KMS-11 (cell line): ENCODE measurements around the gene AP2M1.

ENCODE experiments used
- H2AFZ ChIP-seq: fragments of 200-600 bp; sonication (generic); 2 replicates; pipeline ENCODE4 v1.6.1; 2016; ENCODE audit warnings: antibody characterized with exemption, mixed run types, low read depth
- H3K27ac ChIP-seq: fragments of 200-600 bp; sonication (generic); 2 replicates; pipeline ENCODE4 v1.6.1; 2016; ENCODE audit warnings: mild to moderate bottlenecking, mixed run types
- H3K27me3 ChIP-seq: fragments of 200-600 bp; sonication (generic); 2 replicates; pipeline ENCODE4 v1.6.1; 2017; ENCODE audit warnings: mild to moderate bottlenecking, low read depth, mixed run types, moderate library complexity; ENCODE audit not compliant: insufficient read depth
- H3K36me3 ChIP-seq: fragments of 200-600 bp; sonication (generic); 2 replicates; pipeline ENCODE4 v1.6.1; 2017; ENCODE audit warnings: mild to moderate bottlenecking, mixed run types; ENCODE audit not compliant: insufficient read depth
- H3K4me1 ChIP-seq: fragments of 200-600 bp; sonication (generic); 2 replicates; pipeline ENCODE4 v1.6.1; 2016; ENCODE audit warnings: mild to moderate bottlenecking, low read depth, mixed run types; ENCODE audit not compliant: poor library complexity, severe bottlenecking
- H3K4me2 ChIP-seq: fragments of 200-600 bp; sonication (generic); 2 replicates; pipeline ENCODE4 v1.7.0; 2016; ENCODE audit warnings: mild to moderate bottlenecking, mixed run types
- H3K4me3 ChIP-seq: fragments of 200-600 bp; sonication (generic); IDR thresholded peaks from 2 replicates; pipeline ENCODE4 v1.6.1; 2017; ENCODE audit warnings: low read depth, low read length, mixed read lengths; ENCODE audit not compliant: insufficient read depth
- H3K79me2 ChIP-seq: fragments of 200-600 bp; sonication (generic); 2 replicates; pipeline ENCODE4 v1.6.1; 2016; ENCODE audit warnings: low read depth, mixed run types; ENCODE audit not compliant: insufficient read depth
- H3K9ac ChIP-seq: fragments of 200-600 bp; sonication (generic); 2 replicates; pipeline ENCODE4 v1.6.1; 2016; ENCODE audit warnings: mild to moderate bottlenecking, mixed run types
- H4K20me1 ChIP-seq: fragments of 200-600 bp; sonication (generic); 2 replicates; pipeline ENCODE4 v1.6.1; 2016; ENCODE audit warnings: mild to moderate bottlenecking, mixed run types; ENCODE audit not compliant: insufficient read depth
- TF ChIP-seq, protein P1 (sequence below): fragments of 200-600 bp; sonication (generic); conservative IDR thresholded peaks from 2 replicates; pipeline ENCODE4 v1.6.1; 2017; ENCODE audit warnings: low read depth, mild to moderate bottlenecking, antibody characterized with exemption, low read length, moderate library complexity, mixed read lengths

AP2M1 gene

DNA sequence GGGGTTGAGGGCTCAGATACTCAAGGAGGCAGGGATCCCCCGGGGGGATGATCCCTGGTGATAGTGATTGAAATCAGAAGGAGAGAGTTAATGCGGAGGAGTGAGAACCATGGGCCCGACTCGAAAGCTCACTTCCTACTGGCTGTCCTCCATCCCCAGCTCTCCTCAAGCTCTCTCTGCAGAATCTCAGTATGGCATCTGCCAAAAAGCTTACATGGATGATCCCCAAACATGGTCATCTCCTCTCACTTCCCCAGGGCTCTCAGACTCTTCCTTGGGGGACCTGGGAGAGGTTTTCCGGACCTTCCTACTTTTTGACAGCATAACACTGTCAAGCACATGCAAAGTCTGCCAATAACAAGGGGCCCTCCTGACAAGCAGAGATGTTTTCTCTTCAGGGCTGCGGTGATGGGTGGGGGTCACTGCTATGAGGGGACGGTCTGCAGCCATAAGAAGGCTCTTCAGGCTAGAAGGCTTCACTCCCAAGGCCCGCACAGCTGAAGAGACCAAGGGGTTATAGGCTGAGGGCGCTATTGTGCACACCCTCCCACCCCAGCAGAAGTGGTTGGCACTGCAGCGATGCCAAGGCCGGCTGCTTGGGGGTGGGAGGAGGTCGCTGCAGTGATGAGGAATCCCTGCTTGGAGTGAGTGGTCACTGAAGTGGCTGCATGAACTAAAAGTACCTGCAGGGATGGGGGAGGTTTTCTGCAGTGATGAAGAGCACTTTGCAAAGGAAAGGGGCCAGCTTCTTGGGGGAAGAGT, 53.9 kb downstream of the AP2M1 start:
- H3K4me1 ChIP-seq = no peaks in the 10 kb centered on the region

DNA sequence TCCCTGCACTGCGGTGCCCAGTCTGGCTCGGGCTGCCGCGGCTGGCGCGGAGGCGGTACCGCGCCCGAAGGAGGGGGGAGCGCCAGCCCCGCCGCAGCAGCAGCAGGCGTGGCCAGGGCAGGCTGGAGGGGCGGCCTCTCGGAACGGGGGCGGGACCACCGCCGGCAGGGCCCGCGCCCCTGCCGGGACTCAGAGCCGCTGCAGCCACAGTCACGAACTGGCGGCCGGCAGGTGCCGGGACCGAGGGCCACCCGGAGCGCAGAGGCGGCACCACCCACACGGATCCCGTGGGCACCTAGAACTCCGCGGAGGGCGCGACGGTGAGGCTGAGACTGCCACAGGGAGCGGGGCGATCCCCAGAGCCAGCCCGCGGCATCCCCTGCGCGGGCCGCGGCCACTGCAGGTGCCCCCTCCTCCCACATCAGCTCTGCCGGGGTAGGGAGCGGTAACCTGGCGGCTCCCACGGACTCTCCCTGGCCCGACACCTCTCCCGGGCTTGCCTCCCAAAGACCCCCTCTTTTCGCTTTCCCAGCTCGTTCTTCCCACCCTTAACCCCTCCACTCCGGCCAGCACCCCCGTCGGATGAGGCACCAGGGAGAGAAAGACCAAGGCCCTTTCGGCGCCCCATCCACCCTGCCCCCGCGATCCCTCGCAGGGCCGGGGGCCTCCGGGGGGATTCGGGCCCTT, 54.9 kb downstream of the AP2M1 start, which contains the start of gene VWA5B2:
TSS of gene VWA5B2 (plus strand) at position 192 of the 687 bp plus-strand sequence. CDS start 944 bp downstream, outside the sequence.
- TF ChIP-seq, protein P1, sequence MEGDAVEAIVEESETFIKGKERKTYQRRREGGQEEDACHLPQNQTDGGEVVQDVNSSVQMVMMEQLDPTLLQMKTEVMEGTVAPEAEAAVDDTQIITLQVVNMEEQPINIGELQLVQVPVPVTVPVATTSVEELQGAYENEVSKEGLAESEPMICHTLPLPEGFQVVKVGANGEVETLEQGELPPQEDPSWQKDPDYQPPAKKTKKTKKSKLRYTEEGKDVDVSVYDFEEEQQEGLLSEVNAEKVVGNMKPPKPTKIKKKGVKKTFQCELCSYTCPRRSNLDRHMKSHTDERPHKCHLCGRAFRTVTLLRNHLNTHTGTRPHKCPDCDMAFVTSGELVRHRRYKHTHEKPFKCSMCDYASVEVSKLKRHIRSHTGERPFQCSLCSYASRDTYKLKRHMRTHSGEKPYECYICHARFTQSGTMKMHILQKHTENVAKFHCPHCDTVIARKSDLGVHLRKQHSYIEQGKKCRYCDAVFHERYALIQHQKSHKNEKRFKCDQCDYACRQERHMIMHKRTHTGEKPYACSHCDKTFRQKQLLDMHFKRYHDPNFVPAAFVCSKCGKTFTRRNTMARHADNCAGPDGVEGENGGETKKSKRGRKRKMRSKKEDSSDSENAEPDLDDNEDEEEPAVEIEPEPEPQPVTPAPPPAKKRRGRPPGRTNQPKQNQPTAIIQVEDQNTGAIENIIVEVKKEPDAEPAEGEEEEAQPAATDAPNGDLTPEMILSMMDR = no peak
- Histone ChIP-seq H2AFZ (peak within 1 kb of the TSS; percentile 88), H3K4me2 (peak within 1 kb of the TSS; percentile 94), H3K36me3 (no peaks in the 10 kb centered on the region), H3K4me1 (no peaks in the 10 kb centered on the region), H3K4me3 (peak within 1 kb of the TSS; percentile 24), H4K20me1 (no peaks in the 10 kb centered on the region), H3K79me2 (no peaks in the 10 kb centered on the region), H3K9ac (no peak within 1 kb of the TSS), H3K27me3 (peaks cover 35% of the 10 kb centered on the region), H3K27ac (no peak within 1 kb of the TSS)

More for the DNA sequence above, 53.9 kb downstream of the AP2M1 start:
- no peaks in the 10 kb centered on the region for H3K36me3 ChIP-seq
- no peak overlapping the region for H3K27ac ChIP-seq
- no peaks in the 10 kb centered on the region for H4K20me1 ChIP-seq
- H3K27me3 ChIP-seq = peaks cover 32% of the 10 kb centered on the region
- TF ChIP-seq, protein P1 = no peak
- no peak overlapping the region; the same call in 1 of the 2 replicates for H2AFZ ChIP-seq
- H3K79me2 ChIP-seq = no peaks in the 10 kb centered on the region
- peak overlapping the region; percentile 94 for H3K4me2 ChIP-seq
- no peak overlapping the region for H3K9ac ChIP-seq
- peak overlapping the region; percentile 24 for H3K4me3 ChIP-seq

DNA sequence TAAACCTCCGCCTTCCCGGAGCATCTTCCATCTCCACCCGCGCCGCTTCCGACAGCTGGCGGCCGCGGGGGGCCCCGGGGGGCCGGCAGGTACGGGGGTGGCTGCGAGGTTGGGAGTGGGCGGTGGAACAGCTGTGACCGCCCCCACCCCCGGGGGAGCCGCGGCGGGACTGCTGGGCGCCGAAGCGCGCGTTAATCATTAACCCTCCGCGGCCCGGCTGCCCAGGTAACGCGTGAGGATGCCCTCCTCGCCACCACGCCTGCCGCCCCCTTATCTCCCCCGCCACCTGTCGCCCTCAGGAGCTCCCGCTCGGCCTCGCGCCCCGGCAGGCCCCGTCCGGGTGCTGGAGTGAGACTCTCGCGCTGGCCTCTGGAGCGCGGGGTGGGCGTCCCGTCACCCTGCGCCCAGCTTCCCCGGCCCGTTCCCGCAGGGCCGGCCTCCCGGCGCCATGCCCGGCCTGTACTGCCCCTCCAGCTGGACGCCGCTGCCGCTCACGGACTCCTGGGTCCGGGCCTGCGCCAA, 55.5 kb downstream of the AP2M1 start:
- TF ChIP-seq, protein P1 = no peak
- H3K4me2 ChIP-seq = peak overlapping the region; percentile 94
- H3K79me2 ChIP-seq = no peaks in the 10 kb centered on the region
- H3K9ac ChIP-seq = no peak overlapping the region
- H3K27ac ChIP-seq = no peak overlapping the region
- H2AFZ ChIP-seq = peak overlapping the region; percentile 88
- H3K27me3 ChIP-seq = peaks cover 35% of the 10 kb centered on the region
- H4K20me1 ChIP-seq = no peaks in the 10 kb centered on the region
- H3K36me3 ChIP-seq = no peaks in the 10 kb centered on the region
- peak overlapping the region; percentile 23 for H3K4me3 ChIP-seq
- no peaks in the 10 kb centered on the region for H3K4me1 ChIP-seq

DNA sequence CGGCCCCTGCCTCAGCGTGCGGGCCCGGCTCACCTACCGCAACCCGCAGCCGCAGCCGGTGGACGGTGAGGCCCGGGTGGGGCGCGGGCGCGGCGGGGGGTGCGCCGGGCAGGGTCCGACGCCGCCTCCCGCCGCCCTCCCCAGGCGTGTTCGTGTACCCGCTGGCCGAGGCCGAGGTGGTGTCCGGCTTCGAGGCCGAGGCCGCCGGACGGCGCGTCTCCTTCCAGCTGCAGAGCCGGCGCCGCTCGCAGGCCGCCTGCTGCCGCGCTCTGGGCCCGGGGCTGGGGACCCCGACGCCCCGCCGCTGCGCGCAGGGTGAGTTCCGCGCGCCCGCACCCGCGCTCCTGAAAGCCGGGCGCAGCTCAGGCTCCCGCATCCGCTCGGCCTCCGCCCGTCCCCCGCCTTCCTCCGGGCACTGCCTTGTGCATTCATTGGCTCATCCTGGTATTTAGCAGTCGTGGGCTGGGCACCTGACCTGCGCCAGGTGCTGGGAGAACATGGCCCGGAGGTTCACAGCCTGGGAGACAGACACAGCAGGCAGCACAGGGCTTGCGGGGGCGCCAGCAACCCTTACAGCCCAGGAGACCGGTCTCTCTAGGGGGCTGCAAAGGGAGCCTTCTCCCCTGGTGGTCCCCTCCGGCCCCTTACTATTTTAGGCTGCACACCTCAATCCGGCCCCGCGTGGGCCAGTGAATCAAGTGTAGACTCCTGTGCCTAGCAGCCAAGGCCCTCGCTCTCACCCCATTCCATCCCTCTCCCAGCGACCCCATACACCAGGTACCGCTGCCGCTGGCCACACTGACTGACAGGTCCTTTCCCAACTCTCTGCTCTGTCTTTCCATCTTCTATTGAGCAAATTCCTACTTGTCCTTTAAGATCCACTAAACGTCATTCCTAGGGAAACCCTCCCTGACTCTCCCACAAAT, 56.2 kb downstream of the AP2M1 start:
- TF ChIP-seq, protein P1 = no peak
- H3K9ac ChIP-seq = no peak overlapping the region
- H3K79me2 ChIP-seq = no peaks in the 10 kb centered on the region
- no peak overlapping the region; the same call in 1 of the 2 replicates for H2AFZ ChIP-seq
- H3K4me2 ChIP-seq = peak overlapping the region; percentile 94; the same call in 1 of the 2 replicates
- no peaks in the 10 kb centered on the region for H3K36me3 ChIP-seq
- H4K20me1 ChIP-seq = no peaks in the 10 kb centered on the region
- H3K27ac ChIP-seq = no peak overlapping the region
- no peak overlapping the region for H3K4me3 ChIP-seq
- H3K27me3 ChIP-seq = peaks cover 35% of the 10 kb centered on the region
- no peaks in the 10 kb centered on the region for H3K4me1 ChIP-seq
